ENCODE data around the gene SULT2B1. TPM values are rescaled to one million over a fixed set of nuclear protein-coding genes. Genes with fewer than 3 reads are reported as not detected.
A peak's percentile ranks its signal among the peaks of the same experiment; 100 is the strongest.

The SULT2B1 gene
- total RNA-seq, 5 donors from 2014 or later (not counting 1 experiment from before 2014, with no cell fraction given), result not detected

- Mint-ChIP-seq H3K36me3 (peaks cover 21% of the 10 kb centered on the region), H3K4me3 (no peak within 1 kb of the TSS)
- CTCF ChIA-PET, result no interaction called here
Measured at GRCh38 chr19:48614436-48615230, 62.7 kb downstream of the SULT2B1 start, which contains the start of gene FAM83E. Gene FAM83E (minus strand): TSS chr19:48615076. CDS start chr19:48613372, 1,704 bp downstream.

DNA sequence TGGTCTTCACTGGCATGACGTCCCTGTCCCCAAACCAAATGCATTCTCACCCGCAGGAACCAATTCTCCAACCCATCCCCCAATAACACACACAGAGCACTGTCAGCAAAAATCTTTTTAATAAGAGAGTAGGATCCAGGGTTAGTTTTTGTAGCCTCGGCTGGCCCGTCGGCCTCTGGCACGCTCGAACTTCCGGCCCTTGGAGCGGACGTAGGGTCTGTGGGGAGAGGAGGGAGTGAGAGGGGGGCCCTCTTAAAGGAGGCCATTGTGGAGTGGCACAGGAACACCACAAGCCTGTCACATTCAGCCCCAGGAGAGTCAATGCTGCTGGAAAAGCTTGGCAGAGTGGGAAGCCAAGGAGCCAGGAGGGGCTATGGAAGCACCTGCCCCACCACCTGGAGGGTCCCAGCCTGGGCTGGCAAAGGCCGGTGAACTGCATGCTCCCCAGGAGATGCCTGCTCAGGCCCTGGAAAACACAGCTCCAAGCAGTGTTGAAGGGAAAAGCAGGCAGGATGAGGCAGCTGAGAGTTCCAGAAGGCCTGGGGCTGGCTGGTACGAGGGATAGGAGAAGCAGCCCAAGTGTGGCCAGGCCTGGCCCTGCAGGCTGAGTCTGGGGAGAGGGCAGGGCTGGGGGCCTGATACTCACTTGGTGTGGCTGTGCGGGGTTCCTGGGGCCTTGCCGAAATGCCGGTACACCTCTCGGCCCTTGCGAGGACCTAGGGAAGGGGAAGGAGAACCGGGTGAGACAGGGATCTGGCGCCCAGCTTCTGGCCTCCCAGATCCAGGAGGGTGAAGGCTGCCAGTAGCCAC is 63.5 kb downstream of the SULT2B1 start:
- Mint-ChIP-seq H3K27ac (peak overlapping the region in 1 of 2 donors; percentile 23), H3K36me3 (peaks cover 22% of the 10 kb centered on the region), H3K4me3 (no peak overlapping the region), H3K4me1 (peaks cover 29 to 42% (median 35%) of the 10 kb centered on the region in 3 donors), H3K9me3 (no peaks in the 10 kb centered on the region), H3K27me3 (no peaks in the 10 kb centered on the region)
- Histone ChIP-seq H3K4me1 (ENCODE audit: control insufficient read depth in 1 of 2, extremely low read depth in 1 of 2, insufficient read depth in 2 of 2, low read length in 2 of 2) (peaks cover 13 to 47% of the 10 kb centered on the region in 2 experiments), H3K27ac (ENCODE audit: low read length) (no peak overlapping the region), H3K4me3 (ENCODE audit: control insufficient read depth in 1 of 2, extremely low read depth in 1 of 2, low read length in 1 of 2) (no peak overlapping the region), H3K36me3 (ENCODE audit: control insufficient read depth in 2 of 2, extremely low read depth in 1 of 2, insufficient read depth in 1 of 2, low read length in 1 of 2) (peaks cover 21 to 31% of the 10 kb centered on the region in 2 donors), H3K9me3 (no peaks in the 10 kb centered on the region), H3K27me3 (replicated peaks in 1 of 2; ENCODE audit: control insufficient read depth in 2 of 2, extremely low read depth in 1 of 2, insufficient read depth in 2 of 2, low read length in 1 of 2) (peaks cover 0 to 2% of the 10 kb centered on the region in 2 experiments)
- 95% methylated on average over 17 of the region's 19 CpGs for WGBS (ENCODE audit: insufficient coverage)
- CTCF ChIA-PET, result no interaction called here
- POLR2A ChIA-PET, result no interaction called here
- DNase-seq, result no peak
- ATAC-seq (replicated peaks in 1 of 4), result no peak

More at GRCh38 chr19:48614436-48615230, 62.7 kb downstream of the SULT2B1 start, which contains the start of gene FAM83E:
- ATAC-seq (replicated peaks in 1 of 4) (no peak), DNase-seq (no peak)
- POLR2A ChIA-PET, result no interaction called here
- no peaks in the 10 kb centered on the region for H3K27me3 Mint-ChIP-seq
- Histone ChIP-seq H3K27ac (ENCODE audit: low read length) (no peak within 1 kb of the TSS), H3K9me3 (no peaks in the 10 kb centered on the region), H3K27me3 (replicated peaks in 1 of 2; ENCODE audit: control insufficient read depth in 2 of 2, extremely low read depth in 1 of 2, insufficient read depth in 2 of 2, low read length in 1 of 2) (peaks cover 0 to 2% of the 10 kb centered on the region in 2 experiments), H3K36me3 (ENCODE audit: control insufficient read depth in 2 of 2, extremely low read depth in 1 of 2, insufficient read depth in 1 of 2, low read length in 1 of 2) (peaks cover 21 to 31% of the 10 kb centered on the region in 2 donors), H3K4me3 (ENCODE audit: control insufficient read depth in 1 of 2, extremely low read depth in 1 of 2, low read length in 1 of 2) (no peak within 1 kb of the TSS), H3K4me1 (ENCODE audit: control insufficient read depth in 1 of 2, extremely low read depth in 1 of 2, insufficient read depth in 2 of 2, low read length in 2 of 2) (peaks cover 13 to 39% of the 10 kb centered on the region in 2 experiments)
- H3K27ac Mint-ChIP-seq, result peak within 1 kb of the TSS; percentile 31 to 48
- peaks cover 26 to 35% (median 29%) of the 10 kb centered on the region in 3 donors for H3K4me1 Mint-ChIP-seq
- H3K9me3 Mint-ChIP-seq, result no peaks in the 10 kb centered on the region
- 73% methylated on average over 14 of the region's 31 CpGs for WGBS (ENCODE audit: insufficient coverage)

- H3K36me3 Mint-ChIP-seq, result peaks cover 22% of the 10 kb centered on the region
- peaks cover 29 to 42% (median 35%) of the 10 kb centered on the region in 3 donors for H3K4me1 Mint-ChIP-seq
- POLR2A ChIA-PET, result no interaction called here
- H3K27me3 Mint-ChIP-seq, result no peaks in the 10 kb centered on the region
- 86% methylated on average over 16 of the region's 16 CpGs for WGBS (ENCODE audit: insufficient coverage)
- ATAC-seq (replicated peaks in 1 of 4) (no peak), DNase-seq (no peak)
- Histone ChIP-seq H3K36me3 (ENCODE audit: control insufficient read depth in 2 of 2, extremely low read depth in 1 of 2, insufficient read depth in 1 of 2, low read length in 1 of 2) (peaks cover 21 to 31% of the 10 kb centered on the region in 2 donors), H3K9me3 (no peaks in the 10 kb centered on the region), H3K27ac (ENCODE audit: low read length) (no peak overlapping the region), H3K4me1 (ENCODE audit: control insufficient read depth in 1 of 2, extremely low read depth in 1 of 2, insufficient read depth in 2 of 2, low read length in 2 of 2) (peaks cover 13 to 47% of the 10 kb centered on the region in 2 experiments), H3K4me3 (ENCODE audit: control insufficient read depth in 1 of 2, extremely low read depth in 1 of 2, low read length in 1 of 2) (no peak overlapping the region), H3K27me3 (replicated peaks in 1 of 2; ENCODE audit: control insufficient read depth in 2 of 2, extremely low read depth in 1 of 2, insufficient read depth in 2 of 2, low read length in 1 of 2) (peaks cover 0 to 2% of the 10 kb centered on the region in 2 experiments)
- CTCF ChIA-PET, result no interaction called here
- peak overlapping the region; percentile 76 to 85 for H3K27ac Mint-ChIP-seq
- H3K9me3 Mint-ChIP-seq, result no peaks in the 10 kb centered on the region
- H3K4me3 Mint-ChIP-seq, result peak overlapping the region; percentile 94 to 95 (median 95)
Measured at GRCh38 chr19:48616041-48616436, 64.1 kb downstream of the SULT2B1 start.

GRCh38 chr19:48616491-48617056 is 64.6 kb downstream of the SULT2B1 start:
- Mint-ChIP-seq H3K4me3 (peak overlapping the region; percentile 94 to 95 (median 95)), H3K4me1 (peaks cover 32 to 45% (median 38%) of the 10 kb centered on the region in 3 donors), H3K27ac (peak overlapping the region; percentile 76 to 85), H3K36me3 (peaks cover 25% of the 10 kb centered on the region), H3K9me3 (no peaks in the 10 kb centered on the region), H3K27me3 (no peaks in the 10 kb centered on the region)
- no peak overlapping the region for H3K4me3 ChIP-seq (ENCODE audit: control insufficient read depth in 1 of 2, extremely low read depth in 1 of 2, low read length in 1 of 2)
- H3K9me3 ChIP-seq, result no peaks in the 10 kb centered on the region
- WGBS (ENCODE audit: insufficient coverage), result 57% methylated on average over 1 of the region's 12 CpGs
- H3K27ac ChIP-seq (ENCODE audit: low read length), result peak overlapping the region; percentile 17
- H3K27me3 ChIP-seq (replicated peaks in 1 of 2; ENCODE audit: control insufficient read depth in 2 of 2, extremely low read depth in 1 of 2, insufficient read depth in 2 of 2, low read length in 1 of 2), result peaks cover 0 to 2% of the 10 kb centered on the region in 2 experiments
- ChIA-PET CTCF (no interaction called here), POLR2A (no interaction called here)
- peaks cover 13 to 47% of the 10 kb centered on the region in 2 experiments for H3K4me1 ChIP-seq (ENCODE audit: control insufficient read depth in 1 of 2, extremely low read depth in 1 of 2, insufficient read depth in 2 of 2, low read length in 2 of 2)
- ATAC-seq (replicated peaks in 1 of 4) (no peak), DNase-seq (no peak)
- peaks cover 21 to 31% of the 10 kb centered on the region in 2 donors for H3K36me3 ChIP-seq (ENCODE audit: control insufficient read depth in 2 of 2, extremely low read depth in 1 of 2, insufficient read depth in 1 of 2, low read length in 1 of 2)

GRCh38 chr19:48617146-48617937 is 65.4 kb downstream of the SULT2B1 start:
- Histone ChIP-seq H3K4me1 (ENCODE audit: control insufficient read depth in 1 of 2, extremely low read depth in 1 of 2, insufficient read depth in 2 of 2, low read length in 2 of 2) (peaks cover 13 to 47% of the 10 kb centered on the region in 2 experiments), H3K4me3 (ENCODE audit: control insufficient read depth in 1 of 2, extremely low read depth in 1 of 2, low read length in 1 of 2) (peak overlapping the region; percentile 94 to 100), H3K36me3 (ENCODE audit: control insufficient read depth in 2 of 2, extremely low read depth in 1 of 2, insufficient read depth in 1 of 2, low read length in 1 of 2) (peaks cover 21 to 31% of the 10 kb centered on the region in 2 donors), H3K27ac (ENCODE audit: low read length) (peak overlapping the region; percentile 87), H3K27me3 (replicated peaks in 1 of 2; ENCODE audit: control insufficient read depth in 2 of 2, extremely low read depth in 1 of 2, insufficient read depth in 2 of 2, low read length in 1 of 2) (peaks cover 0 to 2% of the 10 kb centered on the region in 2 experiments), H3K9me3 (no peaks in the 10 kb centered on the region)
- CTCF ChIA-PET, result interaction anchor here in 1 of 2 donors (0.5 kb wide), 1 partner anchor 354 kb away, joined by 3 read pairs; no protein-coding TSS in a partner anchor
- H3K4me1 Mint-ChIP-seq, result peaks cover 34 to 50% (median 42%) of the 10 kb centered on the region in 3 donors
- H3K36me3 Mint-ChIP-seq, result peaks cover 28% of the 10 kb centered on the region
- 56% methylated on average over 5 of the region's 18 CpGs for WGBS (ENCODE audit: insufficient coverage)
- ATAC-seq (replicated peaks in 1 of 4), result no peak
- no peaks in the 10 kb centered on the region for H3K27me3 Mint-ChIP-seq
- peak overlapping the region; percentile 97 to 98 for H3K27ac Mint-ChIP-seq
- POLR2A ChIA-PET, result no interaction called here
- DNase-seq, result no peak
- H3K4me3 Mint-ChIP-seq, result peak overlapping the region; percentile 94 to 95 (median 95)
- no peaks in the 10 kb centered on the region for H3K9me3 Mint-ChIP-seq
